H9 (cell line): ENCODE measurements around the gene TPBGL. TPM values are rescaled to one million over a fixed set of nuclear protein-coding genes. Genes with fewer than 3 reads are reported as not detected.

ENCODE experiments used
- DNase-seq: peaks from one replicate; pipeline ENCODE4 v3.0.0-alpha.2; 2017
- H2AFZ ChIP-seq: one replicate; pipeline ENCODE4 v1.6.1; 2013; ENCODE audit warnings: mild to moderate bottlenecking, low read length, control low read depth, moderate library complexity
- H2AK5ac ChIP-seq: 2 replicates; pipeline ENCODE4 v1.6.1; 2013; ENCODE audit warnings: low read length, control low read depth, mixed read lengths; ENCODE audit not compliant: insufficient read length
- H2BK120ac ChIP-seq: one replicate; pipeline ENCODE4 v1.6.1; 2013; ENCODE audit warnings: low read depth, mild to moderate bottlenecking, low read length, control low read depth, inconsistent platforms; ENCODE audit not compliant: poor library complexity, severe bottlenecking
- H2BK12ac ChIP-seq: 2 replicates; pipeline ENCODE4 v1.6.1; 2013; ENCODE audit warnings: low read length, control low read depth, mixed read lengths, low read depth; ENCODE audit not compliant: insufficient read length
- H2BK15ac ChIP-seq: 2 replicates; pipeline ENCODE4 v1.6.1; 2013; ENCODE audit warnings: low read depth, low read length, control low read depth
- H2BK20ac ChIP-seq: one replicate; pipeline ENCODE4 v1.6.1; 2013; ENCODE audit warnings: low read depth, mild to moderate bottlenecking, low read length, control low read depth, inconsistent platforms; ENCODE audit not compliant: poor library complexity, severe bottlenecking
- H2BK5ac ChIP-seq: 2 replicates; pipeline ENCODE4 v1.6.1; 2013; ENCODE audit warnings: low read length, control low read depth, mixed read lengths; ENCODE audit not compliant: insufficient read length
- H3K14ac ChIP-seq: 2 replicates; pipeline ENCODE4 v1.6.1; 2013; ENCODE audit warnings: low read length, control low read depth; ENCODE audit not compliant: insufficient read depth
- H3K18ac ChIP-seq: 2 replicates; pipeline ENCODE4 v1.6.1; 2013; ENCODE audit warnings: low read depth, mild to moderate bottlenecking, mixed read lengths, low read length, control low read depth; ENCODE audit not compliant: insufficient read length
- H3K23ac ChIP-seq: 2 replicates; pipeline ENCODE4 v1.6.1; 2013; ENCODE audit warnings: low read length, control low read depth, mixed read lengths, low read depth; ENCODE audit not compliant: insufficient read length
- H3K23me2 ChIP-seq: 2 replicates; pipeline ENCODE4 v1.6.1; 2013; ENCODE audit warnings: low read depth, mild to moderate bottlenecking, mixed read lengths, low read length, control low read depth; ENCODE audit not compliant: insufficient read length, poor library complexity, severe bottlenecking
- H3K27ac ChIP-seq: 2 replicates; pipeline ENCODE4 v1.5.1; 2013; ENCODE audit warnings: low read length, control low read depth, mixed read lengths, low read depth; ENCODE audit not compliant: insufficient read length
- H3K27me3 ChIP-seq: 2 replicates; pipeline ENCODE4 v1.6.1; 2013; ENCODE audit warnings: low read length, control low read depth, inconsistent platforms; ENCODE audit not compliant: insufficient read depth
- H3K4ac ChIP-seq: 2 replicates; pipeline ENCODE4 v1.6.1; 2013; ENCODE audit warnings: low read depth, mild to moderate bottlenecking, control low read depth, inconsistent platforms, low read length, moderate library complexity
- H3K4me1 ChIP-seq: 2 replicates; pipeline ENCODE4 v1.6.1; 2013; ENCODE audit warnings: low read length, control low read depth, inconsistent platforms; ENCODE audit not compliant: insufficient read depth
- H3K4me2 ChIP-seq: 2 replicates; pipeline ENCODE4 v1.6.1; 2013; ENCODE audit warnings: low read length, control low read depth, mixed read lengths; ENCODE audit not compliant: insufficient read length, insufficient read depth
- H3K56ac ChIP-seq: 2 replicates; pipeline ENCODE4 v1.6.1; 2013; ENCODE audit warnings: low read depth, mild to moderate bottlenecking, mixed read lengths, low read length, control low read depth; ENCODE audit not compliant: insufficient read length
- H3K79me1 ChIP-seq: 2 replicates; pipeline ENCODE4 v1.6.1; 2013; ENCODE audit warnings: low read depth, mild to moderate bottlenecking, moderate library complexity, low read length, control low read depth, inconsistent platforms; ENCODE audit not compliant: insufficient read depth, poor library complexity, severe bottlenecking
- H3K79me2 ChIP-seq: 2 replicates; pipeline ENCODE4 v1.6.1; 2013; ENCODE audit warnings: low read length, control low read depth, inconsistent platforms; ENCODE audit not compliant: insufficient read depth
- H3K9ac ChIP-seq: 2 replicates; pipeline ENCODE4 v1.6.1; 2013; ENCODE audit warnings: low read length, control low read depth, mixed read lengths; ENCODE audit not compliant: insufficient read length; ENCODE audit errors: extremely low read depth
- H3K9me3 ChIP-seq: one replicate; pipeline ENCODE4 v1.6.1; 2013; ENCODE audit warnings: low read depth, low read length, inconsistent platforms; ENCODE audit not compliant: control insufficient read depth
- H3T11ph ChIP-seq: one replicate; pipeline ENCODE4 v1.6.1; 2013; ENCODE audit warnings: mild to moderate bottlenecking, low read length, control low read depth, inconsistent platforms
- H4K20me1 ChIP-seq: one replicate; pipeline ENCODE4 v1.6.1; 2013; ENCODE audit not compliant: control insufficient read depth, insufficient read length, insufficient read depth
- H4K5ac ChIP-seq: 2 replicates; pipeline ENCODE4 v1.6.1; 2013; ENCODE audit warnings: low read depth, mild to moderate bottlenecking, mixed read lengths, low read length, control low read depth; ENCODE audit not compliant: insufficient read length
- H4K8ac ChIP-seq: replicated peaks from 2 replicates; pipeline ENCODE4 v1.6.1; 2013; ENCODE audit warnings: low read length, control low read depth, mixed read lengths, low read depth; ENCODE audit not compliant: insufficient read length
- H4K91ac ChIP-seq: 2 replicates; pipeline ENCODE4 v1.6.1; 2013; ENCODE audit warnings: low read depth, mild to moderate bottlenecking, moderate library complexity, mixed read lengths, low read length, control low read depth; ENCODE audit not compliant: insufficient read length
- H3K27ac Mint-ChIP-seq, 3 experiments: 2 replicates in 2 of 3; 3 replicates in 1 of 3; pipeline ENCODE4 v1.8.0; 2020 to 2021; ENCODE audit warnings: mixed read lengths in 3 of 3, mild to moderate bottlenecking in 1 of 3, moderate library complexity in 1 of 3
- H3K27me3 Mint-ChIP-seq: 2 replicates; pipeline ENCODE4 v1.8.0; 2021; ENCODE audit warnings: low read depth, mild to moderate bottlenecking, moderate library complexity, mixed read lengths
- H3K36me3 Mint-ChIP-seq, 3 experiments: 2 replicates in 2 of 3; 3 replicates in 1 of 3; pipeline ENCODE4 v1.8.0; 2020 to 2021; ENCODE audit warnings: low read depth in 3 of 3, mixed read lengths in 3 of 3; ENCODE audit not compliant: insufficient read depth in 1 of 3
- H3K4me1 Mint-ChIP-seq, 2 experiments: 2 replicates each; pipeline ENCODE4 v1.8.0; 2020; ENCODE audit warnings: mixed read lengths in 2 of 2
- H3K4me3 Mint-ChIP-seq, 2 experiments: 2 replicates in 1 of 2; 3 replicates in 1 of 2; pipeline ENCODE4 v1.8.0; 2020 to 2021; ENCODE audit warnings: mild to moderate bottlenecking in 2 of 2, mixed read lengths in 2 of 2, moderate library complexity in 1 of 2
- H3K9me3 Mint-ChIP-seq, 2 experiments: 2 replicates in 1 of 2; 3 replicates in 1 of 2; pipeline ENCODE4 v1.8.0; 2020; ENCODE audit warnings: mild to moderate bottlenecking in 2 of 2, mixed read lengths in 2 of 2, moderate library complexity in 1 of 2
- WGBS: extraction: QIAGEN DNeasy Blood & Tissue Kit; methylation state at CpG from one replicate; pipeline ENCODE4 v1.1.7; 2013; ENCODE audit warnings: missing lambda C conversion rate, low lambda C conversion rate, mixed read lengths; ENCODE audit not compliant: insufficient read length; ENCODE audit errors: extremely low coverage; 5-methylcytosine and 5-hydroxymethylcytosine counted together
- total RNA-seq: library from RNA; stranded (reverse); gene quantifications from 2 replicates; pipeline ENCODE4 v1.2.1, GENCODE V29; 2021
- TF ChIP-seq, protein P1 (sequence below): fragments of 200-600 bp; sonication (generic); conservative IDR thresholded peaks from 3 replicates; pipeline ENCODE4 v1.8.0; 2021; ENCODE audit warnings: antibody characterized with exemption, mild to moderate bottlenecking

TPBGL gene
- total RNA-seq, 1 experiment from 2014 or later, result 0.61 TPM

DNA sequence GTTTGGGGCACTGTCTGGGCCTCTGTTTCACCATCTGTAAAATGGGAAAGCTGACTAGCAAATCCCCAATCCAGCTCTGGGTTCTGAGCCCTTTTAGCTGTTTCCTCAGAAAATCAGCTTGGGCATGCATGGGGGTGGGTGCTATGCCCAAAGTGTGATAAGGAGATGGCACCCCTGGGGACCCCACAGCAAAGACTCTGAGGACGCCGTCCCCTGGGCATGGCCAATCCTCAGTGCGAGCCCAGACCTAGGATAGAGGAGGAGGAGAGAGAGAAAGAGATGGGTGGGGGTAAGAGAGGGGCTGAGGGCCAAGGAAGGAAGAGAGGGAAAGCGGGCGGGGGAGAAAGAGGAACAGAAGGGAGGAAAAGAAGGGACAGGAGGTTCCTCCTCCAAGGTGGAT is 31.8 kb downstream of the TPBGL start:
- H3K79me2 ChIP-seq, result no peaks in the 10 kb centered on the region
- H2BK20ac ChIP-seq, result no peak overlapping the region
- no peak overlapping the region for H3K14ac ChIP-seq
- no peak overlapping the region for H2BK120ac ChIP-seq
- Mint-ChIP-seq H3K36me3 (peaks cover 0 to 11% (median 2%) of the 10 kb centered on the region in 3 experiments; a peak in 2 of 7 replicates), H3K4me1 (peaks cover 4 to 12% of the 10 kb centered on the region in 2 experiments), H3K9me3 (no peaks in the 10 kb centered on the region), H3K27ac (no peak overlapping the region; a peak in 1 of 7 replicates), H3K27me3 (no peaks in the 10 kb centered on the region; the same call in none of the 2 replicates), H3K4me3 (no peak overlapping the region)
- H2BK5ac ChIP-seq, result no peak overlapping the region
- H2AFZ ChIP-seq, result no peak overlapping the region
- H3K79me1 ChIP-seq, result no peaks in the 10 kb centered on the region
- no peak overlapping the region for H2AK5ac ChIP-seq
- no peak overlapping the region for H4K91ac ChIP-seq
- H3K23ac ChIP-seq, result no peak overlapping the region
- H3K9ac ChIP-seq, result no peak overlapping the region
- no peaks in the 10 kb centered on the region for H3K4me1 ChIP-seq
- H4K20me1 ChIP-seq, result no peaks in the 10 kb centered on the region
- H3K4me2 ChIP-seq, result no peak overlapping the region
- TF ChIP-seq, protein P1, sequence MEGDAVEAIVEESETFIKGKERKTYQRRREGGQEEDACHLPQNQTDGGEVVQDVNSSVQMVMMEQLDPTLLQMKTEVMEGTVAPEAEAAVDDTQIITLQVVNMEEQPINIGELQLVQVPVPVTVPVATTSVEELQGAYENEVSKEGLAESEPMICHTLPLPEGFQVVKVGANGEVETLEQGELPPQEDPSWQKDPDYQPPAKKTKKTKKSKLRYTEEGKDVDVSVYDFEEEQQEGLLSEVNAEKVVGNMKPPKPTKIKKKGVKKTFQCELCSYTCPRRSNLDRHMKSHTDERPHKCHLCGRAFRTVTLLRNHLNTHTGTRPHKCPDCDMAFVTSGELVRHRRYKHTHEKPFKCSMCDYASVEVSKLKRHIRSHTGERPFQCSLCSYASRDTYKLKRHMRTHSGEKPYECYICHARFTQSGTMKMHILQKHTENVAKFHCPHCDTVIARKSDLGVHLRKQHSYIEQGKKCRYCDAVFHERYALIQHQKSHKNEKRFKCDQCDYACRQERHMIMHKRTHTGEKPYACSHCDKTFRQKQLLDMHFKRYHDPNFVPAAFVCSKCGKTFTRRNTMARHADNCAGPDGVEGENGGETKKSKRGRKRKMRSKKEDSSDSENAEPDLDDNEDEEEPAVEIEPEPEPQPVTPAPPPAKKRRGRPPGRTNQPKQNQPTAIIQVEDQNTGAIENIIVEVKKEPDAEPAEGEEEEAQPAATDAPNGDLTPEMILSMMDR, result no peak
- H4K8ac ChIP-seq, result no peak overlapping the region
- no peak overlapping the region for H3K18ac ChIP-seq
- no CpG with 5 or more reads among the region's 5 CpGs for WGBS
- no peak overlapping the region for H2BK15ac ChIP-seq
- no peak overlapping the region for H2BK12ac ChIP-seq
- H3K9me3 ChIP-seq, result no peaks in the 10 kb centered on the region
- no peak overlapping the region for H3T11ph ChIP-seq
- no peak overlapping the region for H3K4ac ChIP-seq
- no peak for DNase-seq
- no peak overlapping the region for H3K56ac ChIP-seq
- no peaks in the 10 kb centered on the region for H3K27me3 ChIP-seq
- H4K5ac ChIP-seq, result no peak overlapping the region
- H3K23me2 ChIP-seq, result no peaks in the 10 kb centered on the region
- H3K27ac ChIP-seq, result no peak overlapping the region
